ENCODE data around the gene TENM4. TPM values are rescaled to one million over a fixed set of nuclear protein-coding genes. Genes with fewer than 3 reads are reported as not detected.
"Not testable (repeated sequence)": the region's sequence is repeated elsewhere in the genome, so short reads cannot be mapped to it uniquely, and the experiment has no call there.

Gene TENM4
- total RNA-seq, 1 donor, result 10.4 TPM

DNA sequence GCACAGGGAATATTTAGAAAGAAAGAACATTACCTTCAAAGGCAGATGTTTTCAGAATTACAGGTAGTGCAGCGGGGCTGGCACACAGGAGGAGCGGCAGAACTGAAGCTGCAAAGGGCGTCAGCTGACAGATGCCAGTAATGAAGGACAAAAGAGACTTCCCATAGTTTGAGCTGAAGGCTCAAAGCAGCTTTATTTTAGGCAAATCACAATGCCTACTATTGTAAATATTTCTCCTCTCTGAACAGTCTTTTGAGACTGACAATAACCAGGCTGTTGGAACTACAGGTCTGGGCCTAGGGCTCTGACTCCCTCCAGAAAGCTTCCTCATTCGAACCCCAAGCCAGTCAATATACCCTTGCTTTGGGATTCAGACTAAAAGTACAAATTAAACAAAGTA, 609.3 kb downstream of the TENM4 start:
- TF ChIP-seq, protein P1, sequence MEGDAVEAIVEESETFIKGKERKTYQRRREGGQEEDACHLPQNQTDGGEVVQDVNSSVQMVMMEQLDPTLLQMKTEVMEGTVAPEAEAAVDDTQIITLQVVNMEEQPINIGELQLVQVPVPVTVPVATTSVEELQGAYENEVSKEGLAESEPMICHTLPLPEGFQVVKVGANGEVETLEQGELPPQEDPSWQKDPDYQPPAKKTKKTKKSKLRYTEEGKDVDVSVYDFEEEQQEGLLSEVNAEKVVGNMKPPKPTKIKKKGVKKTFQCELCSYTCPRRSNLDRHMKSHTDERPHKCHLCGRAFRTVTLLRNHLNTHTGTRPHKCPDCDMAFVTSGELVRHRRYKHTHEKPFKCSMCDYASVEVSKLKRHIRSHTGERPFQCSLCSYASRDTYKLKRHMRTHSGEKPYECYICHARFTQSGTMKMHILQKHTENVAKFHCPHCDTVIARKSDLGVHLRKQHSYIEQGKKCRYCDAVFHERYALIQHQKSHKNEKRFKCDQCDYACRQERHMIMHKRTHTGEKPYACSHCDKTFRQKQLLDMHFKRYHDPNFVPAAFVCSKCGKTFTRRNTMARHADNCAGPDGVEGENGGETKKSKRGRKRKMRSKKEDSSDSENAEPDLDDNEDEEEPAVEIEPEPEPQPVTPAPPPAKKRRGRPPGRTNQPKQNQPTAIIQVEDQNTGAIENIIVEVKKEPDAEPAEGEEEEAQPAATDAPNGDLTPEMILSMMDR (IDR thresholded peaks at IDR 0.05; ENCODE audit: insufficient read depth, low read depth, low read length), result no peak
- no peak overlapping the region for H3K4me3 ChIP-seq (ENCODE audit: low read depth, low read length)
- no peak for DNase-seq (ENCODE audit: low read depth)

DNA sequence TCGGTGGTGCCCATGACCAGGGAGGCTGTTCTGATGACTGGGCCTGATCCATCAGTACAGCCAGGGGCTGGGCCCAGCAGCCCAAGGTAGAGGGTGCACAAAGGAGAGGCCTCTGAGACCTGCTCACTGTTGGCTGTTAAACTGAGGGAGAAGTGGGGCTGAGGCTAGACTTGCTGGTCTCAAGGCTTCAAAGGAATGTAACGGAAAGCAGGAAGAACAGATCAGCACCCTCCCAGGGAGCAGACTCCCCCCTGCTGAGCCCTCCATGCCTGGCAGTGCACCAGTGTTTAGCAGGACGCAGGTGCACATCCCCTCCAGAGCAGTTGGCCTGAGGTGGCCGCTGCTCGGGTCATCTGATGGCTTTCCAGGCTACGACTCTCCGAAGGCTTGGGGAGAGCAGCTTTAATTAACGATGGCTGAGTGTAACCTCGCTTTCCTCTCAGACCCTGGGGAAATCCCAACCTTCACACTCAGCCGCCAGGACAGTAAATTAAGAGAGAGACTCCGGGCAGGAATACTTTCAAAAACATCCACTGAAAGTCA, 610.5 kb downstream of the TENM4 start:
- TF ChIP-seq, protein P1 (IDR thresholded peaks at IDR 0.05; ENCODE audit: insufficient read depth, low read depth, low read length), result no peak
- H3K4me3 ChIP-seq (ENCODE audit: low read depth, low read length), result no peak overlapping the region
- DNase-seq (ENCODE audit: low read depth), result no peak

DNA sequence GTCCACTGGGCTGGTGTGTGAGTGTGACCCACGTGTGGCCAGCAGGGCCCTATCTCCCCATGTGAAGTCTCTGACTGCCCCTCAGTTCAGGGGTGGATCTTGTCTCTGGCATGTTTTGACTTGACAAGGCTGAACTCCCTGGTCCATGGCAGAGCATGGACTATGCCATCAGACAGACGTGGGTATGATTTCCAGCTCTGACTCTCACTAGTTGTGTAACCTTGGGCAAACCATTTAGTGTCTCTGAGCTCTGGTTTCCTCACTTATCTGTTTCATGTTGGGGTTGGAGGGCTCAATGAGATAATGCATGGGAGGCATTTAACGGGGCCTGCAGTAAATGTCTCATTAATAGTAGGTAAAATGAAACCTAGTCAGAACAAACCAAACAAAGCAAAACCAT, 611.7 kb downstream of the TENM4 start:
- TF ChIP-seq, protein P1 (IDR thresholded peaks at IDR 0.05; ENCODE audit: insufficient read depth, low read depth, low read length), result no peak
- DNase-seq (ENCODE audit: low read depth), result no peak
- H3K4me3 ChIP-seq (ENCODE audit: low read depth, low read length), result no peak overlapping the region

DNA sequence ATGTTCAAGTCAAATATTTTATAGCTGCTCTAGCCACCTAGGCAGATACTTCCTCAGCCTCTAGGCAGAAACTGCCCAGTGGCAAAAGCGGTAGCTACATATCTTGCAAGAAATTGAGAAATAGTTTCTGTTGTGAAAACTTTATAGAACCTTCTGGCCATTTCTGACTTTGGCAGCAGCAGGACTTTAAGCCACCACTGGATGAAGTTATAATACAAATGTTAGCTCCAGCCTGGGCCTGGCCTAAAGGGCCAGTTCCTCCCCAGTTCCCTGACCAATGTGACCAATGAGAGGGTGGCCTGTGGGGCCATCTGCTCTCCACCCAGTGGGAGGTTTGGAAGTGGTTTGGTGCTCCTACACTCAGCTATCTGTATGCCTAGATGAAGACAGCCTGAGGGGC, 612.2 kb downstream of the TENM4 start:
- TF ChIP-seq, protein P1 (IDR thresholded peaks at IDR 0.05; ENCODE audit: insufficient read depth, low read depth, low read length), result no peak
- H3K4me3 ChIP-seq (ENCODE audit: low read depth, low read length), result no peak overlapping the region
- no peak for DNase-seq (ENCODE audit: low read depth)

DNA sequence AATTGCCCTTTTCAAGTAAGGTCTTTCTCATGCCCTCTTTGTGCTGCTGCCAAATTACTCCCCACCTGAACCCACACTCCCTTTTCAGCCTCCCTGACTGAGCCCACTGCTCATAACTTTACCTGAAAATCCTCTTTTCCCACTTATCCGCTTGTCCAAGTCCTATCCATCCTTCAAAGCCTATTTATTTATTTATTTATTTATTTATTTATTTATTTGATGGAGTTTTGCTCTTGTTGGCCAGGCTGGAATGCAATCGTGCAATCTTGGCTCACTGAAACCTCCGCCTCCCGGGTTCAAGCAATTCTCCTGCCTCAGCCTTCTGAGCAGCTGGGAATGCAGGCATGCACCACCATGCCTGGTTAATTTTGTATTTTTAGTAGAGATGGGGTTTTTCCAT, 613.5 kb downstream of the TENM4 start:
- not testable (repeated sequence) for H3K4me3 ChIP-seq (ENCODE audit: low read depth, low read length); DNase-seq (ENCODE audit: low read depth)

DNA sequence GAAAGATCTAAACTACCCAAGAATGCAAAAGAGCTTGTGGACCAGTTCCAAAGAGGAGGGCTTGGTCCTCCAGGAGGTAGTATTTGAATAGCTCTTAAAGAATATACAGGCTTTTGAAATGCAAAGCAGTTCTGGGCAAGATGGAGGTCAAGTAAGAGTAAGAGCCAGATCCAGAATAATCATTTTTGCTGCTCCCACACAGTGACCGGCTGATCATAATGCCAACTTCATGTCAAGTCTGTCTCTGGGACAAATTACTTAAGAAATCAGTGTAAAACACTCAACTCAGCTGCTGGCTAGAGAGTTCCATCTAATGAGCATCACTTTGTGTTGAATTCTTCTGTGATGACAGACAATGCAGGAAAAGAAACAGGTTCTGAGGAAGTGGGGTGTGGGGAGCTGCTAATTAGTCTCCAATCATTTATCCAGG, 615.2 kb downstream of the TENM4 start:
- TF ChIP-seq, protein P1 (IDR thresholded peaks at IDR 0.05; ENCODE audit: insufficient read depth, low read depth, low read length), result no peak
- DNase-seq (ENCODE audit: low read depth), result peak; percentile 48
- H3K4me3 ChIP-seq (ENCODE audit: low read depth, low read length), result no peak overlapping the region

DNA sequence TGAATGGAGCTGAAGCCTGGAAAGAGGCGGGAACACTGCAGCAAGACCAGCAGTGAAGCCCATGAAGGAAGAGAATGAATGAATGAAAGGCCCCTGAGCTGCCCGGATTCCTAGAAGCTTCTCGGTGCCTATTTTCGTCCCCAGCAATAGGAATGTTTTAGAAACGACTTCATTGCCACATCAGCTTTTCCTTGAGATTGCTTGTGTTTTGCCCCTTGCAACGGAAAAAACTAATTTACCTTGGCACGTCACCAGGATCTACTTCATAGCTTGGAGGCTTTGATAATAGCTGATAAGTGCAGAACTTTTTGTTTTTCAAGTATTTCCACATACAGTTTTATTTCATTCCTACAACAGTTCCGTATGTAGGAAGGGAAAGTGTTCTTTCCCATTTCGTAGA, 617.2 kb downstream of the TENM4 start:
- TF ChIP-seq, protein P1 (IDR thresholded peaks at IDR 0.05; ENCODE audit: insufficient read depth, low read depth, low read length), result no peak
- DNase-seq (ENCODE audit: low read depth), result no peak
- H3K4me3 ChIP-seq (ENCODE audit: low read depth, low read length), result no peak overlapping the region
